K562 (cell line): ENCODE measurements around the gene CRK. TPM values are rescaled to one million over a fixed set of nuclear protein-coding genes. Genes with fewer than 3 reads are reported as not detected.

Experiments
- ATF1 ChIP-seq, 2 experiments: fragments of 450-650 bp in 1 of 2; IDR thresholded peaks; 2 replicates each; pipeline ENCODE4 v1.6.1; 2016; ENCODE audit warnings: missing compliant biosample characterization in 1 of 2, missing genetic modification characterization in 1 of 2
- CREM ChIP-seq: IDR thresholded peaks from 2 replicates; pipeline ENCODE4 v1.6.1; 2014; ENCODE audit warnings: antibody characterized with exemption, low read depth
- GABPB1 ChIP-seq: sonication (generic); formaldehyde crosslinking; IDR thresholded peaks from 2 replicates; pipeline ENCODE4 v1.8.0; 2022; ENCODE audit warnings: mild to moderate bottlenecking, missing genetic modification reagents
- HDGF ChIP-seq: fragments of 450-650 bp; IDR thresholded peaks from 2 replicates; pipeline ENCODE4 v1.6.1; 2016
- HMGN3 ChIP-seq: IDR thresholded peaks from 2 replicates; pipeline ENCODE4 v1.6.1; 2011; ENCODE audit warnings: borderline replicate concordance, low read depth, mild to moderate bottlenecking, mixed read lengths, low read length; ENCODE audit not compliant: insufficient read length; ENCODE audit errors: extremely low read depth
- HNRNPLL ChIP-seq: fragments of 200-400 bp; formaldehyde crosslinking; IDR thresholded peaks from 2 replicates; pipeline ENCODE4 v1.6.1; 2017; ENCODE audit warnings: low read length, low read depth, mild to moderate bottlenecking; ENCODE audit not compliant: poor library complexity, severe bottlenecking
- STAT5A ChIP-seq: IDR thresholded peaks from 2 replicates; pipeline ENCODE4 v1.6.1; 2012; ENCODE audit warnings: low read length, inconsistent platforms, borderline replicate concordance
- TAF1 ChIP-seq: IDR thresholded peaks from 2 replicates; pipeline ENCODE4 v1.6.1; 2011; ENCODE audit warnings: mild to moderate bottlenecking, low read length, moderate library complexity; ENCODE audit not compliant: insufficient read depth, control insufficient read depth, severe bottlenecking; ENCODE audit errors: extremely low read depth
- polyA plus RNA-seq, 8 experiments: library from polyadenylated mRNA; depleted of rRNA in 4 of 8; stranded (reverse) in 5 of 8; unstranded in 3 of 8; fragments of >200 nt; fragmentation: Nextera tagmentation in 2 of 8; fragmentation: Illumina TruSeq in 1 of 8; extraction: Ambion mirVana in 2 of 8; extraction: Trizol in 1 of 8; gene quantifications; 2 replicates each; pipeline versions ENCODE4 v1.2.1 to v1.2.3, GENCODE V29; 2011 to 2014; ENCODE audit warnings: inconsistent platforms in 1 of 8, missing spikeins in 1 of 8
- total RNA-seq, 7 experiments: library from RNA; depleted of rRNA in 6 of 7; stranded (reverse); fragments of >200 nt in 6 of 7; fragmentation: Illumina TruSeq in 2 of 7; extraction: Trizol in 2 of 7; gene quantifications; 2 replicates each; pipeline versions ENCODE4 v1.2.1 to v1.2.3, GENCODE V29; 2011 to 2021; ENCODE audit warnings: low replicate concordance in 1 of 7
- TF ChIP-seq, protein P1 (sequence below), 2 experiments: fragments of 450-650 bp in 1 of 2; sonication (generic) in 1 of 2; formaldehyde crosslinking in 1 of 2; IDR thresholded peaks; 2 replicates each; pipeline versions ENCODE4 v1.7.1 to v1.9.0; 2016 to 2022; ENCODE audit warnings: inconsistent platforms in 1 of 2, mild to moderate bottlenecking in 1 of 2, missing genetic modification reagents in 1 of 2
- TF ChIP-seq, protein P2 (sequence below), 2 experiments: fragments of 450-650 bp; conservative IDR thresholded peaks; 2 replicates each; pipeline ENCODE4 v1.6.1; 2017; ENCODE audit warnings: mild to moderate bottlenecking in 2 of 2, moderate library complexity in 2 of 2

Gene CRK
- total and polyA plus RNA-seq, 9 of the 15 experiments (the other 6 are each of a cell fraction or from before 2014, with no cell fraction given) = 13.1 to 40.2 (median 26.1) TPM

DNA sequence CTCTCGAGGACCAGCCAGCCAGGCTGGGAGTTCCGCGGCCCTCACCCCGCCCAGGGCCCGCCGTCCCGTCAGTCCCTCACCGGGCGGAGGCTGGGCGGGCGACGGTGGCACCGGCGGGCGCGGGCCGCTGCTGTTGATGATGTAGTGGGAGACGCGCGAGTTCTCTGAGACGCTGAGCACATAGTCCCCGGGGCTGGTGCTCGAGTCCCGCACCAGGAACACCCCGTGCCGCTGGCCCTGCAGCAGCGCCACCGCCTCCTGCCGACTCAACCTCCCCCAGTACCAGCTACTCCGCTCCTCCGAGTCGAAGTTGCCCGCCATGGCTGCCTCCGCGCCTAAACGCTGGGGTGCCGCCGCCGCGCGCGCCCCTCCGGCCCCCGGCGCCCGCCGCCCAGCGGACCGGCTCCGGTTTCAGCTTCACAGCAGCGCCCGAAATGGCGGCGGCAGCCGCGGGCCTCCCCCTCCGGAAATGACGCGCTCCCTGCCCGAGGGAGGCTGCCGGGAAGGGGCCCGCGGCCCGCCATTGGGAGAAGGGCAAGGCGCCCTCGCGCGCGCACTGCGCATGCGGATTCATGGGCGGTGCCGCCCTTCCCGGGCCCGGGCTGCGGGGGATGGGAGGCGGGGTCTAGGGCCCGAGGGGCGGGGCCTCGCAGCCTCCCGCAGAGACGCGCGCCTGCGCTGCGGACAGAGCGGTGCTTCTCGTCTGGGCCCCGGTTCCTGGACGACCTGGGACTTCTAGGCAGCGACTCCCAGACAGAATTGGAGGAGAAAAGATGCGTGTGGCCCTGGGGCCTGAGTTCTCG lies at the start of gene CRK (continued):
- TF ChIP-seq, protein P1, sequence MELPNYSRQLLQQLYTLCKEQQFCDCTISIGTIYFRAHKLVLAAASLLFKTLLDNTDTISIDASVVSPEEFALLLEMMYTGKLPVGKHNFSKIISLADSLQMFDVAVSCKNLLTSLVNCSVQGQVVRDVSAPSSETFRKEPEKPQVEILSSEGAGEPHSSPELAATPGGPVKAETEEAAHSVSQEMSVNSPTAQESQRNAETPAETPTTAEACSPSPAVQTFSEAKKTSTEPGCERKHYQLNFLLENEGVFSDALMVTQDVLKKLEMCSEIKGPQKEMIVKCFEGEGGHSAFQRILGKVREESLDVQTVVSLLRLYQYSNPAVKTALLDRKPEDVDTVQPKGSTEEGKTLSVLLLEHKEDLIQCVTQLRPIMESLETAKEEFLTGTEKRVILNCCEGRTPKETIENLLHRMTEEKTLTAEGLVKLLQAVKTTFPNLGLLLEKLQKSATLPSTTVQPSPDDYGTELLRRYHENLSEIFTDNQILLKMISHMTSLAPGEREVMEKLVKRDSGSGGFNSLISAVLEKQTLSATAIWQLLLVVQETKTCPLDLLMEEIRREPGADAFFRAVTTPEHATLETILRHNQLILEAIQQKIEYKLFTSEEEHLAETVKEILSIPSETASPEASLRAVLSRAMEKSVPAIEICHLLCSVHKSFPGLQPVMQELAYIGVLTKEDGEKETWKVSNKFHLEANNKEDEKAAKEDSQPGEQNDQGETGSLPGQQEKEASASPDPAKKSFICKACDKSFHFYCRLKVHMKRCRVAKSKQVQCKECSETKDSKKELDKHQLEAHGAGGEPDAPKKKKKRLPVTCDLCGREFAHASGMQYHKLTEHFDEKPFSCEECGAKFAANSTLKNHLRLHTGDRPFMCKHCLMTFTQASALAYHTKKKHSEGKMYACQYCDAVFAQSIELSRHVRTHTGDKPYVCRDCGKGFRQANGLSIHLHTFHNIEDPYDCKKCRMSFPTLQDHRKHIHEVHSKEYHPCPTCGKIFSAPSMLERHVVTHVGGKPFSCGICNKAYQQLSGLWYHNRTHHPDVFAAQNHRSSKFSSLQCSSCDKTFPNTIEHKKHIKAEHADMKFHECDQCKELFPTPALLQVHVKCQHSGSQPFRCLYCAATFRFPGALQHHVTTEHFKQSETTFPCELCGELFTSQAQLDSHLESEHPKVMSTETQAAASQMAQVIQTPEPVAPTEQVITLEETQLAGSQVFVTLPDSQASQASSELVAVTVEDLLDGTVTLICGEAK (IDR thresholded peaks at IDR 0.05) = peak; percentile 84
- TF ChIP-seq, protein P1 (CRISPR knock-in tag; IDR thresholded peaks at IDR 0.05) = no peak
- TF ChIP-seq HNRNPLL (peak; percentile 81), HDGF (no peak), GABPB1 (peak; percentile 95), HMGN3 (peak; percentile 17), TAF1 (peak; percentile 79), CREM (peak; percentile 94), STAT5A (no peak), ATF1 (CRISPR knock-in tag; IDR thresholded peaks at IDR 0.05) (no peak), ATF1 (tag; IDR thresholded peaks at IDR 0.05) (peak; percentile 94)
- TF ChIP-seq, protein P2, sequence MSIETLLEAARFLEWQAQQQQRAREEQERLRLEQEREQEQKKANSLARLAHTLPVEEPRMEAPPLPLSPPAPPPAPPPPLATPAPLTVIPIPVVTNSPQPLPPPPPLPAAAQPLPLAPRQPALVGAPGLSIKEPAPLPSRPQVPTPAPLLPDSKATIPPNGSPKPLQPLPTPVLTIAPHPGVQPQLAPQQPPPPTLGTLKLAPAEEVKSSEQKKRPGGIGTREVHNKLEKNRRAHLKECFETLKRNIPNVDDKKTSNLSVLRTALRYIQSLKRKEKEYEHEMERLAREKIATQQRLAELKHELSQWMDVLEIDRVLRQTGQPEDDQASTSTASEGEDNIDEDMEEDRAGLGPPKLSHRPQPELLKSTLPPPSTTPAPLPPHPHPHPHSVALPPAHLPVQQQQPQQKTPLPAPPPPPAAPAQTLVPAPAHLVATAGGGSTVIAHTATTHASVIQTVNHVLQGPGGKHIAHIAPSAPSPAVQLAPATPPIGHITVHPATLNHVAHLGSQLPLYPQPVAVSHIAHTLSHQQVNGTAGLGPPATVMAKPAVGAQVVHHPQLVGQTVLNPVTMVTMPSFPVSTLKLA (conservative IDR thresholded peaks at IDR 0.05) = peak in 1 of 2 experiments; percentile 5; a peak in 1 of 4 replicates
